GM18498 (cell line): ENCODE measurements around the gene NSMF.

ENCODE experiments used
- ATAC-seq: cut with Tn5 transposase; IDR thresholded peaks from one replicate; pipeline ENCODE4 v1.9.1; 2021; ENCODE audit warnings: mild to moderate bottlenecking, moderate library complexity; ENCODE audit not compliant: unreplicated experiment

NSMF gene

GRCh38 chr9:137449081-137449844 lies 9.9 kb downstream of the NSMF start:
- no peak for ATAC-seq

- no peak for ATAC-seq
These were observed 10.6 kb downstream of the NSMF start for GRCh38 chr9:137448602-137448962.

- ATAC-seq: no peak
These were observed 11.2 kb downstream of the NSMF start for GRCh38 chr9:137447722-137448601.

GRCh38 chr9:137446851-137447471 lies 12.2 kb downstream of the NSMF start:
- no peak for ATAC-seq

GRCh38 chr9:137445930-137446431 lies 13.2 kb downstream of the NSMF start:
- ATAC-seq: no peak

GRCh38 chr9:137445275-137445807 lies 13.8 kb downstream of the NSMF start:
- ATAC-seq: no peak

GRCh38 chr9:137444106-137444790 lies 14.9 kb downstream of the NSMF start:
- ATAC-seq: no peak

- no peak for ATAC-seq
These were observed 17.2 kb downstream of the NSMF start for GRCh38 chr9:137441935-137442321.

GRCh38 chr9:137441289-137441934 lies 17.7 kb downstream of the NSMF start, which contains the start of gene ENTPD8:
TSS of gene ENTPD8 (minus strand) at chr9:137441357. CDS start at chr9:137438285, 3,072 bp downstream.
- no peak for ATAC-seq

GRCh38 chr9:137439158-137439714 lies 19.9 kb downstream of the NSMF start:
- ATAC-seq: no peak

- no peak for ATAC-seq
These were observed 20.5 kb downstream of the NSMF start for GRCh38 chr9:137438591-137439157.

GRCh38 chr9:137437691-137438590 lies 21.2 kb downstream of the NSMF start:
- ATAC-seq: no peak

GRCh38 chr9:137436761-137437600 lies 22.2 kb downstream of the NSMF start:
- ATAC-seq: no peak

- no peak for ATAC-seq
These were observed 23.0 kb downstream of the NSMF start for GRCh38 chr9:137435980-137436760.

- no peak for ATAC-seq
These were observed 23.7 kb downstream of the NSMF start for GRCh38 chr9:137435381-137435891.
